Gastrocnemius medialis (tissue), 4 donors: ENCODE results near the gene SAMD11. TPM values are rescaled to one million over a fixed set of nuclear protein-coding genes. Genes with fewer than 3 reads are reported as not detected.

Experiments used
- ATAC-seq, 2 donors: fragments of 150-250 bp; one replicate each; pipeline ENCODE4 v1.9.1; 2016
- DNase-seq, 2 donors: peaks; one replicate each; pipeline ENCODE4 v3.0.0-alpha.2; 2019
- H3K27ac ChIP-seq, 4 donors: fragments of 200-600 bp; sonication (generic); 1 replicate in 1 of 4; 2 replicates in 3 of 4; pipeline ENCODE4 v1.5.1; 2016 to 2018; ENCODE audit warnings: mild to moderate bottlenecking in 2 of 4, moderate library complexity in 1 of 4
- H3K27me3 ChIP-seq, 3 donors: fragments of 200-600 bp; sonication (generic) in 2 of 3; 1 replicate in 1 of 3; 2 replicates in 2 of 3; pipeline versions ENCODE4 v1.5.1 to v1.6.0; 2016 to 2019; ENCODE audit warnings: mild to moderate bottlenecking in 1 of 3, moderate library complexity in 1 of 3
- H3K36me3 ChIP-seq, 2 donors: fragments of 200-600 bp; sonication (generic) in 1 of 2; one replicate each; pipeline ENCODE4 v1.5.1; 2017 to 2018
- H3K4me1 ChIP-seq, 2 donors: fragments of 200-600 bp; sonication (generic) in 1 of 2; one replicate each; pipeline ENCODE4 v1.5.1; 2016 to 2017; ENCODE audit warnings: mild to moderate bottlenecking in 2 of 2
- H3K4me3 ChIP-seq, 4 donors: fragments of 200-600 bp; sonication (generic) in 3 of 4; 1 replicate in 1 of 4; 2 replicates in 3 of 4; pipeline ENCODE4 v1.5.1; 2016 to 2019; ENCODE audit warnings: mild to moderate bottlenecking in 2 of 4
- H3K9me3 ChIP-seq, 3 donors: fragments of 200-600 bp; sonication (generic) in 2 of 3; 1 replicate in 1 of 3; 2 replicates in 2 of 3; pipeline ENCODE4 v1.5.1; 2016 to 2019
- CTCF ChIP-seq, 5 experiments: fragments of 450-650 bp in 3 of 5; fragments of 200-600 bp in 2 of 5; sonication (generic) in 2 of 5; IDR thresholded peaks in 4 of 5; conservative IDR thresholded peaks in 1 of 5; 1 replicate in 4 of 5; 2 replicates in 1 of 5; pipeline ENCODE4 v1.5.1; 2016 to 2019; ENCODE audit warnings: antibody characterized with exemption in 5 of 5, mild to moderate bottlenecking in 3 of 5, moderate library complexity in 3 of 5
- POLR2A ChIP-seq, 2 donors: fragments of 450-650 bp; IDR thresholded peaks; one replicate each; pipeline ENCODE4 v1.6.1; 2017; ENCODE audit warnings: antibody characterized with exemption in 2 of 2, mild to moderate bottlenecking in 2 of 2, moderate library complexity in 2 of 2
- in situ Hi-C, 4 donors: fragments of 200-750 bp; cut with MboI; loops; one replicate each; pipeline versions ENCODE4 v1.15.0 to v1.8.0; 2017; ENCODE audit warnings: low sequenced_read_pairs in 4 of 4
- intact Hi-C: fragments of 100-400 bp; cut with DNase I; formaldehyde crosslinking; loops from one replicate; pipeline ENCODE4 v1.15.1; 2023; ENCODE audit warnings: low total_unique reads
- total RNA-seq, 4 donors: library from RNA; depleted of rRNA; stranded (reverse); fragments of >200 nt; gene quantifications; one replicate each; pipeline versions ENCODE4 v1.1.0 to v1.2.3, GENCODE V29; 2016

The SAMD11 gene
- total RNA-seq, 4 donors from 2014 or later: 0.17 to 0.38 TPM; not detected in 2

DNA sequence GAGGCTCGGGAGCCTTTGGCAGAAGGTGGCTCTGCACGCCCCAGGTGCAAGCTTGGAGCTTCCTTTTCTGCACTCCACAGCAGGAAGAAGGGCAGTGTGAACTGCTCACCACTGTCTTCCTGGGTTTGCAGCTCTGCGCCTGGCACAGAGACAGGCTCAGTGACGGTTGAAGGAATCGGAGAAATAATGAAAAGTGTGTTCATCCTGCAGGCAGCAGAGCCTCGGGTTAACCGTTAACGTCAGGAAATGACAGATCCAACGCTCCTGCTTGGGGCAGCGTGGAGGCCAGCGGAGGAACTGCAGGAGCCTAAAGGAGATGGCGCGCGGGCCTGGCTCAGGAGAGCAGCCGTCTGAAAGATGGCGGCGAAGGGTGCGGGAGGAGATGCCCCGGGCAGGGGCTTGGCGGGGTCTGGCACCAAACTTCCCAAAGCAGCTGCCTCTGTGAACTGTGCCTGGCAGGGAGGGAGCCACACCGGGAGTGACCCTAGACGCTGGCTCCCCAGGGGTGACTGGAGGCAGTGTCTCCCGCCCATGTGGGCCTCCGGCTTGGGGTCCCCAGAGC lies 10.9 kb upstream of the SAMD11 start:
- TF ChIP-seq CTCF (IDR thresholded peaks at IDR 0.05 in 4 of 5, conservative IDR thresholded peaks at IDR 0.05 in 1 of 5): no peak
- no peak for TF ChIP-seq POLR2A (IDR thresholded peaks at IDR 0.05)
- DNase-seq: peak in 1 of 2 donors; percentile 4
- H3K27me3 ChIP-seq: peaks cover 20 to 43% (median 21%) of the 10 kb centered on the region in 3 donors
- H3K27ac ChIP-seq: no peak overlapping the region
- H3K4me1 ChIP-seq: no peaks in the 10 kb centered on the region
- in situ Hi-C loops: no loop called here
- intact Hi-C loops: no loop called here
- no peaks in the 10 kb centered on the region for H3K36me3 ChIP-seq
- H3K9me3 ChIP-seq: no peaks in the 10 kb centered on the region
- ATAC-seq: no peak
- H3K4me3 ChIP-seq: no peak overlapping the region

DNA sequence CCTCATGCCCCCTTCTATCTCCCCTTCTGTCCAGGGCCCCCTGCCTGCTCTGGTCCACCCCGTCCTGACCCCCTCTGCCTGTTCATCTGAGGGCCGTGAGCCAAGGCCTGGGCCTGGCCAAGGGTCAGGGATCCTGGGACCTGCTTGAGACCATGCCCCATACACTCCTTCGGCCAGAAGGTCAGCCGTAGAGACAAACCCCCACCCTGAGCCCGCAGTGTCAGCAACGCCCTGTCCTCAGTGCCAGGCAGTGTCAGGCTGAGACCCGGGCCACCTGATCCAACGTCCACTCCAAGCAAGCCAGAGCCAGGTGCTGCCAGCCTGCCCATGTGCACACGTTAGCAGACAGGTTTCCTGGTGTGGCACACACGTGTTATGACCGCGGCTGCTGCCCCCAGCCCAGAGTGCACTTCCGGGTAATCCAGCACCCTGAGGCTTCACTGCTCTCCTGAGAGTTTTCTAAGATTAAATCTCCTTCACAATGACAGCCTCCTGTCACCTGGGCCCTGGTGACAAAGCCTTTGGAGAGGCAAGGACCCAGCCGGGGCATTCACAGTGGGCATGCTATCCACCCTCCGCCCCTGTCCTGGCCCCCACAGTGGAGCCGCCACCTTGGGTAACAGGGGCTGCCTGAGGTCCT lies 10.1 kb upstream of the SAMD11 start:
- in situ Hi-C loops (no loop called here), intact Hi-C loops (no loop called here)
- H3K27me3 ChIP-seq: peaks cover 17 to 43% (median 19%) of the 10 kb centered on the region in 3 donors
- TF ChIP-seq POLR2A (IDR thresholded peaks at IDR 0.05) (no peak), CTCF (IDR thresholded peaks at IDR 0.05 in 4 of 5, conservative IDR thresholded peaks at IDR 0.05 in 1 of 5) (no peak)
- H3K36me3 ChIP-seq: no peaks in the 10 kb centered on the region
- H3K4me3 ChIP-seq: no peak overlapping the region
- no peaks in the 10 kb centered on the region for H3K9me3 ChIP-seq
- no peaks in the 10 kb centered on the region for H3K4me1 ChIP-seq
- no peak overlapping the region for H3K27ac ChIP-seq
- ATAC-seq: no peak
- peak in 1 of 2 donors; percentile 6 for DNase-seq

DNA sequence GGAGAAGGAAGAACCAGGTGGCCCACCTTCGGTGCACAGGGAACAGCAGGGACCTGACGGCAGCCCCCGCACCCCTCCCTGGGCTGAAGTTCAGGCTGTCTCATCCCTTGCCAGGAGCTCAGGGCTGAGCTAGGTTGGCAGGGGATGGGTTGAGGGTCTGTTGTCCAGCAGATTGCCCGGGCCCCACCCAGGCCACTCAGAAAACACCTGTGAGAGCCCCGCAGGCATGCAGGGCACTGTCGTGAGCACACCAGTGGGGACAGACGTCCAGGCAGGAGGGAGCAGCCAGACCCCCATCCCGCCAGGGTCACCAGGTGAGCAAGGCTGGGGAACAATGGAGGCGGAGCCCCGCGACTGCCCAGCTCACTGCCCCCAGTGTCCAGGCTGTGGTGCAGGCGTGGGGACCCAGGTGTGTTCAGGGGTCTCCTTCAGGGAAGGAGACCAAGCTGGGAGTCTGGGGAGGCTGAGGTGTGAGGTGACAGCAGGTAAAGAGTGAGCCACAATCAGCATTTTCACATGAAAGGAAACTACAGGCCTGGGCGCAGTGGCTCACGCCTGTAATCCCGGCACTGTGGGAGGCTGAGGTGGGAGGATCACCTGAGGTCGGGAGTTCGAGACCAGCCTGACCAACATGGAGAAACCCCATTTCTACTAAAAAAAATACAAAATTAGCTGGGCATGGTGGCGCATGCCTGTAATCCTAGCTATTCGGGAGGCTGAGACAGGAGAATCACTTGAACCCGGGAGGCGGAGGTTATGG lies 9.4 kb upstream of the SAMD11 start:
- Histone ChIP-seq H3K36me3 (no peaks in the 10 kb centered on the region), H3K9me3 (no peaks in the 10 kb centered on the region), H3K27me3 (peaks cover 17 to 48% (median 19%) of the 10 kb centered on the region in 3 donors), H3K27ac (no peak overlapping the region), H3K4me1 (no peaks in the 10 kb centered on the region), H3K4me3 (no peak overlapping the region)
- ATAC-seq: no peak
- no peak for TF ChIP-seq POLR2A (IDR thresholded peaks at IDR 0.05)
- TF ChIP-seq CTCF (IDR thresholded peaks at IDR 0.05 in 4 of 5, conservative IDR thresholded peaks at IDR 0.05 in 1 of 5): no peak
- no peak for DNase-seq
- intact Hi-C loops: no loop called here
- in situ Hi-C loops: no loop called here

DNA sequence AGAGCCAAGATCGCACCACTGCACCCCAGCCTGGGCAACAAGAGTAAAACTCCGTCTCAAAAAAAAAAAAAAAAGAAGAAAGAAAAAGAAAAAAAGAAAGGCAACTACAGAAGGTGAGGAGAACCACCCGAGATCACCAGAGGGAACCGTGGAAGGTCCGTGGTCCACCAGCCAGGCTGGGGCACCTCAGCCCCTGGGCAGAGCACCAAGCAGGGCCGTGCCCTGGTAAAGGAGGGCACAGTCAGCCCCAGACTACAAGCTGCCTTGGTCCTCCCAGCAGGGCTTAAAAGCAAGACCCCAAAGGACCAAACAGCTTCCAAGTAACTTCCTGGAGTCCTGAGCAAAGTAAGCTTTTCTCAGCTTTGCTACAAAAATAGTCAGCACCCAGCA lies 8.8 kb upstream of the SAMD11 start:
- Histone ChIP-seq H3K27ac (no peak overlapping the region), H3K4me3 (no peak overlapping the region), H3K27me3 (peaks cover 17 to 54% (median 23%) of the 10 kb centered on the region in 3 donors), H3K9me3 (no peaks in the 10 kb centered on the region), H3K36me3 (no peaks in the 10 kb centered on the region), H3K4me1 (no peaks in the 10 kb centered on the region)
- intact Hi-C loops: no loop called here
- ATAC-seq (no peak), DNase-seq (no peak)
- TF ChIP-seq CTCF (IDR thresholded peaks at IDR 0.05 in 4 of 5, conservative IDR thresholded peaks at IDR 0.05 in 1 of 5) (no peak), POLR2A (IDR thresholded peaks at IDR 0.05) (no peak)
- in situ Hi-C loops: no loop called here
